C4-2B (cell line): ENCODE data around the gene TYW1.

Experiments used
- ZFX ChIP-seq: fragments of 450-650 bp; IDR thresholded peaks from 2 replicates; pipeline ENCODE4 v1.6.1; 2017
- TF ChIP-seq, protein P1 (sequence below): fragments of 450-650 bp; conservative IDR thresholded peaks from 2 replicates; pipeline ENCODE4 v1.5.1; 2017; ENCODE audit warnings: mild to moderate bottlenecking

DNA sequence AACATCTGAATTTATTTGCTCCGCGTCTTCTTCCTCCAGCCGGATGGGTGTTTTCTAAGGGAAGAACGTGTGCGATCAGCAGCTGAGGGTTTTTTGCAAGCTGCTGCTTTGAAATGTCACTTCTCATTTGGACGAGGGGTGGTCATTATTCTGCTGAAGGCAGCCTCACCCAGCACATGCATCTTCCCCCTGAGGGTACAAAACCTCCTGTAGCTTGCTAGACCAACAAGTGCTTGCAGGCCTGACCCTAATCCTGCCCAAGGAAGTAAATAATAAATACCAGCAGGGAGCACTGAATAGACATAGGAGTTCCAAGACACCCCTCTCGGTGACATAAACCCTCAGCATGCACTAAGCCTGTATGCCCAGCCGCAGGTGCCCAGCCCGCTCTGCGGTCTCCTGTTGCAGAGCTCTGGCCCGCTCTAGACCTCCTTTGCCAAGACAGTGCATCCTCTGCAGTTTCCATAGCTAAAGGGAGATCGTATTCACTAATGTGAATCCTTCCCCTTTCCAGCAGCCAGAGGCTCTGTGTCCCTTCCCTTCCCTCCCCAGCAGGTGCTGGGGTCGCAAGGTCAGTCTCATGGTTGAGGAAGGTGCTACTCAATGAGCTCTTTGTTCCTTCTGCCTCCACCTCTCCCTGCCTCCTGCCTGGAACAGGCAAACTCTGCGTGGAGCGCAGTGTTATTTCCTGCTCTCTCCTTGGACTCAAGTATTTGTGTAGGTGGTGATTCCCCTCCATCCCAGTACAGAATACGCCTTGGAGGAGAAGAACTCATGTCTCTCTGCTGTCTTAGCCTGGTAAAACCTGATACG, 37.9 kb upstream of the TYW1 start:
- TF ChIP-seq, protein P1, sequence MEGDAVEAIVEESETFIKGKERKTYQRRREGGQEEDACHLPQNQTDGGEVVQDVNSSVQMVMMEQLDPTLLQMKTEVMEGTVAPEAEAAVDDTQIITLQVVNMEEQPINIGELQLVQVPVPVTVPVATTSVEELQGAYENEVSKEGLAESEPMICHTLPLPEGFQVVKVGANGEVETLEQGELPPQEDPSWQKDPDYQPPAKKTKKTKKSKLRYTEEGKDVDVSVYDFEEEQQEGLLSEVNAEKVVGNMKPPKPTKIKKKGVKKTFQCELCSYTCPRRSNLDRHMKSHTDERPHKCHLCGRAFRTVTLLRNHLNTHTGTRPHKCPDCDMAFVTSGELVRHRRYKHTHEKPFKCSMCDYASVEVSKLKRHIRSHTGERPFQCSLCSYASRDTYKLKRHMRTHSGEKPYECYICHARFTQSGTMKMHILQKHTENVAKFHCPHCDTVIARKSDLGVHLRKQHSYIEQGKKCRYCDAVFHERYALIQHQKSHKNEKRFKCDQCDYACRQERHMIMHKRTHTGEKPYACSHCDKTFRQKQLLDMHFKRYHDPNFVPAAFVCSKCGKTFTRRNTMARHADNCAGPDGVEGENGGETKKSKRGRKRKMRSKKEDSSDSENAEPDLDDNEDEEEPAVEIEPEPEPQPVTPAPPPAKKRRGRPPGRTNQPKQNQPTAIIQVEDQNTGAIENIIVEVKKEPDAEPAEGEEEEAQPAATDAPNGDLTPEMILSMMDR = no peak
- no peak for TF ChIP-seq ZFX
